Stimulated activated CD4-positive, alpha-beta T cell treated with anti-CD3 and anti-CD28 coated beads, Interleukin-1b, Interleukin-23, amount 100 ng/mL, for 1 hour (primary cell): ENCODE results near the gene UBE2L3.
"Not testable (repeated sequence)": the region's sequence is repeated elsewhere in the genome, so short reads cannot be mapped to it uniquely, and the experiment has no call there.

Source experiments
- DNase-seq, 2 donors: peaks; one replicate each; pipeline ENCODE4 v3.0.0-alpha.2; 2020; ENCODE audit warnings: low read depth in 2 of 2

Gene UBE2L3

DNA sequence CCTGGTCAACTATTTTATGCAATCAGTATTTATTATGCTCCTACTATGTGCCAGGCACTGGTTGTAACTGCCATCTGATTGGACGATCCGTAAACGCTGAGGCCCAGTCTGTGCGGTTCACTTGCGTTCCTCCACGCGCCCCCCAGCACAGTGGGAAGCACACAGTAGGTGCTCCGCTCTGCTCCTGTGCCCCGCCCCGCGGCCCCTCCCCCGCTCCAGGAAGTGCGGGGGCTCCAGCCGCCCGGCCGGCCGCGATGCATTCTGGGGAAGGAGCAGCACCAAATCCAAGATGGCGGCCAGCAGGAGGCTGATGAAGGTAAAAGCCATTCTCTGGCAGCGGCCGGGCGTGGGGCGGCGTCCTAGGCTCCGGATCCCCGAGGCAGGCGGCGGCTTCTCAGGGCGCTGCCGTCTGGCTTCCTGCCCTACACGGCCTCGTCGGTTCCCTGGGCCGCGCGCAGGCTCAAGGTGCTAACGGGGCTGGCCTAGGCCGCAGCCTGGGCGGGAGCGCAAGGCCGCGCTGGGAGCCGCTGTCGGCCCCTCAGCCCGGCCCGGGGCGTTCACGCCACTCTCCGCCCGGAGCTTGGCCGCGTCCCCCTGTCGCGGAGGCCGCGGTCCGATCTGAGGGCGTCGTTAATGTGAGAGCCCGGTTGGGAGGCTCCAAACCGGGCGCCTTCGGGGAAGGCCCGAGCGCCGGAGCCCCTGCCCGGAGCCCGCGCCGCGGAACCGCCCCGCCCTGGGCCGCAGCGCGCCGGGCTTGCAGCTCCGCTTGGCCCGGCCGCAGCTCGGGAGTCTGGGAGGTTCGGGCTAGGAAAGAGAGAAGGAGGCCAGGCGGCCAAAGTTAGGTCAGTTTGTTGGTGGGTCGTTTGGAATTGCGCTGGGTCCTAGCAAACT lies at the start of gene UBE2L3:
TSS of gene UBE2L3 (plus strand) at position 259 of the 891 bp plus-strand sequence. CDS start at position 290, 31 bp downstream.
- DNase-seq = peak; percentile 56 to 66

DNA sequence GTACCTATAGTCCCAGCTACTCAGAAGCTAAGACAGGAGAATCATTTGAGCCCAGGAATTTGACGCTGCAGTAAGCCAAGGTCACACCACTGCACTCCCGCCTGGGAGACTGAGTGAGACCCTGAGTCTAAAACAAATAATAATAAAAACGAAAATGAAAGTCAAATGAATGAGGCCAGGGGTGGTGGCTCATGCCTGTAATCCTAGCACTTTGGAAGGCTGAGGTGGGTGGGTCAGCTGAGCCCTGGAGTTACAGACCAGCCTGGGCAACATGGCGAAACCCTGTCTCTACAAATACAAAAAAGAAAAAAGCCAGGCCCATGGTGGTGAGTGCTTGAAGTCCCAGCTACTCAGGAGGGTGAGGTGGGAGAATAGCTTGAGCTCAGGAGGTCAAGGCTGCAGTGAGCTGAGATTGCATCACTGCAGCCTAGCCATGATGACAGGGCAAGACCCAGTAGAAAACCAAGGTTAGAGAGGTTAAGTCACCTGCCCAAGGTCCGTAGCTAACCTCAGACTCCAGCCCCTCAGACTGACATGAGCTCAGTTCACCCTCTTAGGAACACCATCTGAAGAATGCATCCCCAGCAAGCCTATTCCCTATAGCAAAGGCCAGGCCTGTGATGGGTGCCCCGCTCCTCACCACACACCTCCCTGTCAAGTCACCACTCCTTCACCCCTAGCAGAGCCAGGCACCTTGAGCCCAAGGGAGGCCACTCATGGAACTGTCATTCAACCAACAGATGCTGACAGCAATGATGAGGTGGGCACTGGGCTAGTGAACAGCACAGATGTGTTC lies 40.6 kb upstream of the UBE2L3 start:
- DNase-seq = not testable (repeated sequence)

DNA sequence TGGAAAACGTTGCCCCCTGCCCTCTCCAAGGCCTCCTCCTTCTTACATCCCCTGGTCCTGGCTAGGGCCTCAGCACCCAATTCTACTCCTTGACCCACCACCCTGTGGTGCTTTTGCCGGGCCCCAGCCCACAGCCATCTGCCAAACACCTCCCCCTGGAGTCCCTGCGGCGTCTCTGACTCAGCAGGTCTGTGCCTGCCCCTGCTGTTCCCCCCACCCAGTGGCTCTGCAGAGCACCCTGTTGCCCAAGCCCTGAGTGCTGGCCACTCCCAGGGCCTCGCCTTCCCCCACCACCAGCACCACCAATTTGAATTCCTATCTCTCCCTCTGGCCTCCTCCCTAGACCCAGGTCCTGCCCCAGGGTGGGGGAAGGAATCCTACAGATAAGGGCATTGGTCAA lies 36.0 kb upstream of the UBE2L3 start:
- not testable (repeated sequence) for DNase-seq

DNA sequence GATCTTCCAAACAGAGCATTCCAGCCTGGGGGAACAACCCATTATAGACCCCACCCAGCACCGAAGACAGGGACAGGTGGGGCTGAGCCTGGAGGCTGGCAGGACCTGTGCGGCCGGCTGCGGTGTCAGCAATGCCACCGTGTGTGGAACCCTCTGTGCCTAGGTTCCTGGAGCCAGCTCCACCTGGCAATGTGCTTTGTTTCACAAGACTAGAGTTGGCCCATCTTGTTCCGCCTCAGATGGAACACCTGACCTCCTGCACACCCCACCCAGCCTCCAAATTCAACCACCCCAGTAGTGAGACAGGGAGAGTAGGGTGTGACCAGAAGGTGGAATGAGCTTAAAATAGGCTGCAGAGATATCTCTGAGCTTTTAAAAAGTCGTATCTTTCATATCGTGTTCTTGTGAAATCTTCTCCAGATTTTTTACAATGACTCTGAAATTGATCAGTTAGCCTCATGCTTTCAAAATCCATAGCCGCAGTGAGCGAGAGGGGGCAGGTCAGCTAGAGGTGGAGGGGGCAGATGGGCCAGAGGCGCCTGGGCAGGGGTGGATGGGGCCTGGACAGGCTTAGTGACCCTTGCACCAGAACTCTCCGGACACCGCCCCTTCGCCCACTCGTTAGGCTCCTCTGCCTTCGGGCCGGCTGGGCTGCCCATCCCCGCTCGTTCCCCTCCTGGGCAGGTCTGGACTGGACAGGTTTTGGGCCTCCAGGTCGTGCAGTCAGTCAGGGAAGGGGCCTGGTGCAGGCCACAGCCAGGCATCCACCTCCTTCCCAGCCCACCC lies 34.5 kb upstream of the UBE2L3 start:
- DNase-seq = not testable (repeated sequence)

GRCh38 chr22:21539862-21540261 lies 27.7 kb upstream of the UBE2L3 start:
- DNase-seq = not testable (repeated sequence)

GRCh38 chr22:21544432-21545322 lies 22.8 kb upstream of the UBE2L3 start:
- not testable (repeated sequence) for DNase-seq

DNA sequence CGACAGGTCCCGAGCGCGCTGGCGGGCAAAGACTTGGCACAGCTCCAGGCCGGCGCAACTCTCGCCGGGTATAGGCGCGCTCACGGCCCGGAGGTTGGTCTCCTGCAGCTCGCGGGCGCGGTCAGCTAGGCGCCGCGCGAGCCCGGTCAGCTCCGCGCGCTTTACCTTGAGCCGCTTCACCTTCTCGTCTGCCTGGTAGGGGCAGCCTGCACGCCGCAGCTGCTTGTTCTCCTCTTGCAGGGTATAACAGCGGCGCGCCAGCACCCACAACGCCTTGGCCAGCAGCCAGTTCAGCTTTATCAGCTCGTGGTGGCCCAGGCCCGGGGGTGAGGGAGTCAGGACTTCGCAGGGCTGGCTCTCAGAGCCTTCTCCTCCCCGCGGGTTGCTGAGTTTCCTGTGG lies 18.0 kb upstream of the UBE2L3 start:
- DNase-seq = not testable (repeated sequence)

- not testable (repeated sequence) for DNase-seq
Observed at GRCh38 chr22:21550008-21550677, 17.4 kb upstream of the UBE2L3 start.

DNA sequence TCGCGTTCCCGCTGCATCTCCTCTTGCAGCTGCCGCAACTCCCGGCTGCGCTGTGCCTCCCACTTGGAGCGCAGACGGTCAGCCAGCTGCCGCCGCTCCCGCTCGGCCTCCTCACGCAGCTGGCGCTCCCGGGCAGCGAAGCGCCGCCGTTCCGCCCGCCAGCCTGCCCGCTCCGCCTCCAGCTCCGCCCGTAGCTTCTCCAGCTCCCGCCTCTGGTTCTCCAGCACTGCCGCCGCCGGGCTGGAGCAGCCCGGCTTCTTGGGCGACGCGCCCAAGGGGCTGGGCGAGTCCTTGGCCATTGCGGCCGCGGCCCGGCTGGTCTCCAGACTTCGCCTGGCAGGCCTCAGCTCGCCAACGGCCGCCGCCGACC lies 16.9 kb upstream of the UBE2L3 start:
- not testable (repeated sequence) for DNase-seq

- DNase-seq = not testable (repeated sequence)
Observed at GRCh38 chr22:21551361-21551760, 16.2 kb upstream of the UBE2L3 start, which contains the start of gene RIMBP3C. RIMBP3C (minus strand) TSS chr22:21551461; CDS start chr22:21550976, 485 bp downstream.

DNA sequence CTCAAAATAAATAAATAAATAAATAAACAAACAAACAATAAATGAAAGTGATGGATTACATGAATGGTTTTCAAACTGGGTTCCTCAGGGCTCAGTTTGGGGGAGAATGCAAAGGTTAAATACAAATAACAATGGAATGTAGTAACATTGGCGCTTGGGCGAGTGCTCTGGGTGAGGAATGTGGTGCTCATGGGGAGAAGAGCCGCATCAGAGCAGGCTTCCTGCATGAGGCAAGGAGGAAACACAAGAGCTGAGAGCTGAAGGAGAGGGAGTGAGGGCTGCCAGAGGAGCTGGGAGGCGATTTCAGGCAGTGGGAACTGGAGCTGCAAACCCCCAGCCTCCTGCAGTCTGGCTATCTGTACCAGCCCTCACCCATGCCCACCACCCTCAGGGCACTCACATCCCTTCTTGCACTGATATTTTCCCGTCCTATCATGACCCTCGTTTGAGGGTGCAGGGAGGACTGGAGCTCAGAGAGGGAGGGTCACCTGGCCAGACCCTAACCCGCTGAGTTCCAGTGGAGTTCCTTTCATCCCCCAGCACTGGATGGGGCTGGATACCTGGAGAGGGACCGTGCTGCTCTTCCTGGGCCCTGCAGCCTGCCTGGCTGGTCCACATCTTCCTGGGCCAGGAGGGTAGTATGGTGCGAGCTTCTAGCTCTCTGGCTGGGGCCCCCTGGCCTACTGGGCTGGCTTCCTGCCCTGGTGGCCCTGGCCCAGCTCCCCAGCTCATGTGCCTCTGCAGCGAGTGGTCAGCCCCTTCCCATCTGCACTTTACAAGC lies 8.0 kb upstream of the UBE2L3 start:
- not testable (repeated sequence) for DNase-seq

DNA sequence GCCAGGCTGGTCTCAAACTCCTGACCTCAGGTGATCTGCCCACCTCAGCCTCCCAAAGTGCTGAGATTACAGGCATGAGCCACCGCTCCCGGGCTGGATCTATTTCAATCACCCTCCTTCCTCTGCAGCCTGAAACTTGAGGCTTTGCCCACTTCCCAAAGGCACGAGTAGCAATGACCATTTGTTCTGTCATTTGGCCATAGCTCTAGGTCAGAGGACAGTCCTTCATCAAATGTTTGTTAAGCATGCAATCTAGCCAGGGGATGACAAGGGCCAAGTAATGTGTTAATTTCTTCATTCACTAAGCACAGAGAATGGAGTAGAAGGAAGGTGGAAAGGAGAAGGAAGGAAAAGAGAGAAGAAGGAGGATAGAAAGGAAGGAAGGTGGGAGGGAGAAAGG lies 6.9 kb upstream of the UBE2L3 start:
- not testable (repeated sequence) for DNase-seq

- DNase-seq = no peak
Observed at GRCh38 chr22:21563912-21564311, 3.6 kb upstream of the UBE2L3 start.

DNA sequence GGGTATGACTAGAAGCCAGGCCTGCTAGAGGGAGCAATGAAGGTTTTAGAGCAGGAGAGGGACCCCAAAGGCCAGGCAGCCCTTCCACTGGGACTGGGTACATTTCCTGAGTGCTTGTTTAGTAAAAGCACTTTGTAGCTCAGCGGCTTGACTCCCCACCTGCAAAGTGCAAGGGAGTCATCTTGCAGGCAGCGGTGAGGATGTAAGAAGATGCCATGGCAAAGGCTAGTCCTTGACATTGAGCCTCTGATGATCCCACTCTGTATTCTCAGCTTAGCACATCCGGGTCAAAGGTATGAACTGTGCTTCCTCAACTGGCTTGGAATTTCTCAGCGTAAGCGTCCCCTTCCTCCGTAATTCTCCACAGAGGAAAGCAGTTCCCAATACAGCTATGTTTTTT lies 3.1 kb upstream of the UBE2L3 start:
- DNase-seq = no peak

DNA sequence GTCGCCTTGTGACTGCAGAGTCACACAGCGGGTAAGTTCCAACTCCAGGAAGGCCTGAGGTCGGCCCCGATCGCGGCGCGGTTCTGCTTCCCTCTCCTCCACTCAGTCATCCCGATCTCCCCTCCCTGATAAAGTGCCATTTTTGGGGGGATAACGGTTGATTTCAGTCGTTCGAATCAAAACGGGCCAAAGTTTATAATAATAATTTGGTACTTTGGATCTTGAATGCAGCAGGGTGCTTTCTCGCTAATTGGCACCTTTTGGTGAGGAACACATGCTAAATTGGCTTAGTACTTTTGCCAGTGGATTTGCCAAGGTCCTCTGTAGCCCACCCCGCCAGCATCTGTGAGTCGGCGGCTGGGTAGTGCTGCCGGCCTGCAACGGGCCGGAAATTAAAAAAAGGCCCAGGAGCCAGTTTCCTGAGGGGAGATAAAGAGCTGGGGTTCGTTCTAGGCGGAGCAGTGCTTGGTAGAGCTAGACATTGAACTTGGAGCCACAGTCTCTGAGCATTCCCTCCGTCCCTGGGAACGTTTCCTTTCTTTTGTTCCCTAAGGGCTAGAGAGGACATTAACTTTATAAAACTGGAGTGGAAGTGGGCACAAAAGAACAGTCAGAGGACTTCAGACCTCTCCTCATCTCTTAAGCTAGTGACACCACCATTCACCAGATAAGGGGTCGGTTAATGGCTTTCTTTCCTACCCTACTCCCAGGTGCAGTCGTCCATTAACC lies 997 bp downstream of the UBE2L3 start:
- no peak for DNase-seq

GRCh38 chr22:21569076-21569427 lies 1.5 kb downstream of the UBE2L3 start:
- DNase-seq = not testable (repeated sequence)

DNA sequence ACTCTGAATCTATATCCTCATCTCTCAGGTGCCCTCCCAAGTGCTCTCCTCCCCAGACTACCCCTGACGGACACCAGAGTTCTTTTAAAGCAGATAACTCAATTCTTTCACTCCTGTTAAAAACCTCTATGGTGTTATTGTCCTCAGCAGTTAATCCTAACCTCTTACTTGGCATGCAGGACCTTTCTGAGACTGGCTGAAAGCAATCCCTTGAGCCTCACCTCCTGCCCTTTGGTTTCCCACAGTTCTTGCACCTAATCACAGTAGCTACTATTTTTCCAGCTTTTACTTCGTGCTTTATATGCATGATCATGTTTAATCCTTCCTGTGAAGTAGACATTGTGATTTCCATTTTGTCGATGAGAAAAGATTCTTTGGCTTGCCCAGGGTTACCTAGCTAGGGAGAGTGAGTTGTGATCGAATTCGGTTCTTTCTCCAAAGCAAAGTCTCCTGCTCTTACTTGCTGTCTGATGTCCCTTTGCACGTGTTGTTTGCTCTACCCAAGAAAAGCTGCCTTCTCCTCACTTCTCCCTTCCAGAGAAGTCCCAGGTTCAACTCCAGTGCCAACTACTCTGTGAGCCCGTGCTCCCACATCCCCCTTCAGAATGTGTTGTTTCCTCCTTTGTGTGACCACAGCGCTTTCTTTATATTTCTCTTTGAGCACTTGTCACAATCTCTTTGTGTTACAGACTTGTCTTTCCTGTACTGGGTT lies 2.1 kb downstream of the UBE2L3 start:
- DNase-seq = no peak

DNA sequence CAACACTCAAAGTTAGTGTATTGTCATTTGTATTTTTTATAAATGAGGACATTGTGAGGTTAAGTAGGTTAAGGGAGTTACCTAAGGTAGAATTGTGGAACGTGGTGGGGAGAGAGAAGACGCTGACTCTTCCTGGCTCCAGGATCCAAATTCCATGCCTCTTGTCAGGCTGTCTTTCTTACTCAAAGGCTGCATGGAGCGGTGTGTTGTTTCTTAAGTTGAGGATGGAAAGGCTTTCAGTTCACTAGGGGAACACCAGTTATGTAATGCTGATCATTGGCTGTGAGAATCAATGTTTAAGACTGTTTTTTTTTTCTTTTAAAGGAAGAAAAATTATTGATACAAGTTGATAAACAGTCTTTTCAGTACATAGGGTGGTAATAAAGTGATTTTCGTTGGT lies 2.9 kb downstream of the UBE2L3 start:
- no peak for DNase-seq
